CD4-positive, alpha-beta T cell (primary cell): Measurements from ENCODE around the gene NR2C2. TPM values are rescaled to one million over a fixed set of nuclear protein-coding genes. Genes with fewer than 3 reads are reported as not detected.

Source experiments
- ATAC-seq: fragments of 200-7000 bp; cut with Tn5 transposase; one replicate; pipeline ENCODE4 v1.10.0; 2022; ENCODE audit warnings: mild to moderate bottlenecking; ENCODE audit not compliant: poor library complexity
- CTCF ChIA-PET: fragments of 350-600 bp; sonication (Branson Sonifier 250); formaldehyde crosslinking; loops from one replicate; lab custom pipeline; 2021; ENCODE audit warnings: antibody characterized with exemption, inconsistent platforms; lab: Charles Lee
- POLR2A ChIA-PET: fragments of 350-600 bp; sonication (Branson Sonifier 250); formaldehyde crosslinking; loops from one replicate; lab custom pipeline; 2021; ENCODE audit warnings: antibody characterized with exemption, inconsistent platforms; lab: Charles Lee
- DNase-seq, 14 experiments: peaks; one replicate each; pipeline ENCODE4 v3.0.0-alpha.2; 2013 to 2020; ENCODE audit warnings: mixed read lengths in 2 of 14
- H3K27ac ChIP-seq, 2 donors: one replicate each; pipeline versions ENCODE4 v1.5.1 to v1.7.0; 2013; ENCODE audit warnings: low read length in 2 of 2, low read depth in 1 of 2, mild to moderate bottlenecking in 1 of 2
- H3K27me3 ChIP-seq, 2 experiments: 1 replicate in 1 of 2; 2 replicates in 1 of 2; pipeline versions ENCODE4 v1.6.1 to v1.7.0; 2013; ENCODE audit warnings: low read length in 2 of 2, control low read depth in 1 of 2, mild to moderate bottlenecking in 1 of 2, moderate library complexity in 1 of 2; ENCODE audit not compliant: insufficient read depth in 2 of 2, control insufficient read depth in 1 of 2
- H3K36me3 ChIP-seq: one replicate; pipeline ENCODE4 v1.6.1; 2013; ENCODE audit warnings: low read length, control low read depth; ENCODE audit not compliant: insufficient read depth
- H3K4me1 ChIP-seq: one replicate; pipeline ENCODE4 v1.6.1; 2013; ENCODE audit warnings: low read length, control low read depth; ENCODE audit not compliant: insufficient read depth
- H3K4me3 ChIP-seq: one replicate; pipeline ENCODE4 v1.5.1; 2013; ENCODE audit warnings: mild to moderate bottlenecking, low read length, moderate library complexity
- H3K9me3 ChIP-seq, 2 experiments: 1 replicate in 1 of 2; 2 replicates in 1 of 2; pipeline versions ENCODE4 v1.6.1 to v1.7.0; 2013; ENCODE audit warnings: low read length in 2 of 2, mild to moderate bottlenecking in 2 of 2, control low read depth in 1 of 2, moderate library complexity in 1 of 2; ENCODE audit not compliant: control insufficient read depth in 1 of 2, insufficient read depth in 1 of 2
- H3K27ac Mint-ChIP-seq: one replicate; pipeline ENCODE4 v1.8.0; 2020; ENCODE audit warnings: mixed read lengths
- H3K27me3 Mint-ChIP-seq: one replicate; pipeline ENCODE4 v1.8.0; 2021; ENCODE audit warnings: mixed read lengths
- H3K36me3 Mint-ChIP-seq: one replicate; pipeline ENCODE4 v1.8.0; 2021; ENCODE audit warnings: low read depth, mixed read lengths
- H3K4me1 Mint-ChIP-seq: one replicate; pipeline ENCODE4 v1.8.0; 2021; ENCODE audit warnings: low read depth, mixed read lengths
- H3K4me3 Mint-ChIP-seq: one replicate; pipeline ENCODE4 v1.8.0; 2020; ENCODE audit warnings: mild to moderate bottlenecking, mixed read lengths
- H3K9me3 Mint-ChIP-seq: one replicate; pipeline ENCODE4 v1.8.0; 2020; ENCODE audit warnings: mixed read lengths
- CTCF ChIP-seq: fragments of 200-600 bp; IDR thresholded peaks from one replicate; pipeline ENCODE4 v1.8.0; 2022; ENCODE audit warnings: antibody characterized with exemption, mild to moderate bottlenecking
- intact Hi-C, 2 experiments: fragments of 100-400 bp; cut with DNase I in 1 of 2; cut with micrococcal nuclease in 1 of 2; formaldehyde crosslinking; loops; one replicate each; pipeline versions ENCODE4 v1.15.1 to v1.9.0; 2023 to 2025; cut with DNase I, micrococcal nuclease
- total RNA-seq, 174 experiments: library from RNA in 2 of 174; stranded (reverse) in 2 of 174; gene quantifications; one replicate each; pipeline ENCODE4 v1.2.3 and lab custom pipeline; 2021 to 2026

The NR2C2 gene
- total RNA-seq, 2 experiments from 2014 or later = 37.0 to 42.1 TPM

- no peak for TF ChIP-seq CTCF
- DNase-seq (no peak), ATAC-seq (no peak)
- Mint-ChIP-seq H3K4me3 (no peak overlapping the region), H3K9me3 (no peaks in the 10 kb centered on the region), H3K27ac (no peak overlapping the region), H3K4me1 (peaks cover 17% of the 10 kb centered on the region), H3K27me3 (no peaks in the 10 kb centered on the region), H3K36me3 (peaks cover 12% of the 10 kb centered on the region)
- intact Hi-C loops = no loop called here
- Histone ChIP-seq H3K4me3 (no peak overlapping the region), H3K27ac (no peak overlapping the region), H3K27me3 (no peaks in the 10 kb centered on the region), H3K36me3 (peaks cover 12% of the 10 kb centered on the region), H3K9me3 (no peaks in the 10 kb centered on the region), H3K4me1 (no peaks in the 10 kb centered on the region)
- ChIA-PET POLR2A (interaction anchor here (0.8 kb wide), 1 partner anchor 8 kb away, joined by 3 read pairs; the partner anchor contains the start of gene NR2C2), CTCF (no interaction called here)
Observed at GRCh38 chr3:14938954-14939353, 8.4 kb upstream of the NR2C2 start.

GRCh38 chr3:14941871-14942270, 5.5 kb upstream of the NR2C2 start:
- H3K27me3 ChIP-seq = no peaks in the 10 kb centered on the region
- no peaks in the 10 kb centered on the region for H3K9me3 Mint-ChIP-seq
- H3K27ac ChIP-seq = no peak overlapping the region
- CTCF ChIA-PET = no interaction called here
- H3K36me3 ChIP-seq = peaks cover 31% of the 10 kb centered on the region
- H3K27me3 Mint-ChIP-seq = no peaks in the 10 kb centered on the region
- H3K4me1 ChIP-seq = peaks cover 8% of the 10 kb centered on the region
- H3K4me3 ChIP-seq = no peak overlapping the region
- peaks cover 35% of the 10 kb centered on the region for H3K4me1 Mint-ChIP-seq
- intact Hi-C loops = loop anchor here (10.0 kb wide), 6 partner anchors 153 to 767 kb away; partner anchors contain the start of genes BTD (in 1 of the 2), CCDC174 (in 1 of the 2), EAF1 (in 1 of the 2) and HACL1 (in 1 of the 2)
- no peak for DNase-seq
- no peak for ATAC-seq
- H3K4me3 Mint-ChIP-seq = no peak overlapping the region
- no peaks in the 10 kb centered on the region for H3K9me3 ChIP-seq
- no peak for TF ChIP-seq CTCF
- POLR2A ChIA-PET = no interaction called here
- H3K36me3 Mint-ChIP-seq = peaks cover 37% of the 10 kb centered on the region
- peak overlapping the region; percentile 70 for H3K27ac Mint-ChIP-seq

- Mint-ChIP-seq H3K27me3 (no peaks in the 10 kb centered on the region), H3K4me1 (peaks cover 37% of the 10 kb centered on the region), H3K27ac (peak overlapping the region; percentile 5), H3K36me3 (peaks cover 41% of the 10 kb centered on the region), H3K9me3 (no peaks in the 10 kb centered on the region), H3K4me3 (peak overlapping the region; percentile 17)
- Histone ChIP-seq H3K36me3 (peaks cover 31% of the 10 kb centered on the region), H3K27me3 (no peaks in the 10 kb centered on the region), H3K9me3 (no peaks in the 10 kb centered on the region), H3K27ac (no peak overlapping the region), H3K4me3 (no peak overlapping the region), H3K4me1 (peaks cover 10% of the 10 kb centered on the region)
- ChIA-PET POLR2A (no interaction called here), CTCF (no interaction called here)
- DNase-seq (no peak), ATAC-seq (no peak)
- TF ChIP-seq CTCF = no peak
- intact Hi-C loops = loop anchor here (10.0 kb wide), 6 partner anchors 152 to 768 kb away; partner anchors contain the start of genes BTD (in 1 of the 2), CCDC174 (in 1 of the 2), EAF1 (in 1 of the 2) and HACL1 (in 1 of the 2)
Observed at GRCh38 chr3:14943042-14943441, 4.3 kb upstream of the NR2C2 start.
